Measurements from ENCODE around the gene SLU7.

DNA sequence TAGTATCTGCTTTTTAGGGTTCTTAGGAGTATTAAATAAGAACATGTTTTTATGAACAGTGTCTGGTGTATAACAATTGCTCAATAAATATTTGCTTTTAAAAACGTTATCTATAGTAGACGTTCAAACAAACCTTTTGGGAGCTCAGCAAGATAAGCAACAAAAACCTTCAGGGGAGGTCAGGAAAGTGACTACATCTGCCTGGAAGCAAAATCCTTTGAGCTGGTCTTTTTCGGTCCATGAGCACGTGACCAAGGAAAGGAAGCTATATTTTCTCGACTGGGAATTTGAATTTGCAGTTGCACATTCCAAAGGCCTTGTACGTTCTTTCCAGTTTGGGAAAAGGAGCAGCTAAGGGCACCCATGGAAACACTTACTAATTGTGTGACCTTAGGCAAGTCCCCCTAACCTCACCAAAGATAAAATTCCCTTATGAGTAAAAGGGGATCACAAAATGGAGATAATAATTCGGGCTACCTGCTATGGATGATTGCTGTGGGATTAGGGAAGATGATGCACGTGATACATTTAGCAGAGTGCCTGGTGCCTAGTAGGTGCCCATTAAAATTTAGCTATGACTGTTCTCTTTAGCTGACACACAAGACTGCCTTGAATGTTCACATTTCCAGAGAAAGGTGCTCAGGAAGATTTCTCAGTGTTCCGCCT is 48.1 kb upstream of the SLU7 start:
- TF ChIP-seq, protein P1, sequence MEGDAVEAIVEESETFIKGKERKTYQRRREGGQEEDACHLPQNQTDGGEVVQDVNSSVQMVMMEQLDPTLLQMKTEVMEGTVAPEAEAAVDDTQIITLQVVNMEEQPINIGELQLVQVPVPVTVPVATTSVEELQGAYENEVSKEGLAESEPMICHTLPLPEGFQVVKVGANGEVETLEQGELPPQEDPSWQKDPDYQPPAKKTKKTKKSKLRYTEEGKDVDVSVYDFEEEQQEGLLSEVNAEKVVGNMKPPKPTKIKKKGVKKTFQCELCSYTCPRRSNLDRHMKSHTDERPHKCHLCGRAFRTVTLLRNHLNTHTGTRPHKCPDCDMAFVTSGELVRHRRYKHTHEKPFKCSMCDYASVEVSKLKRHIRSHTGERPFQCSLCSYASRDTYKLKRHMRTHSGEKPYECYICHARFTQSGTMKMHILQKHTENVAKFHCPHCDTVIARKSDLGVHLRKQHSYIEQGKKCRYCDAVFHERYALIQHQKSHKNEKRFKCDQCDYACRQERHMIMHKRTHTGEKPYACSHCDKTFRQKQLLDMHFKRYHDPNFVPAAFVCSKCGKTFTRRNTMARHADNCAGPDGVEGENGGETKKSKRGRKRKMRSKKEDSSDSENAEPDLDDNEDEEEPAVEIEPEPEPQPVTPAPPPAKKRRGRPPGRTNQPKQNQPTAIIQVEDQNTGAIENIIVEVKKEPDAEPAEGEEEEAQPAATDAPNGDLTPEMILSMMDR (IDR thresholded peaks at IDR 0.05) = no peak
- no peak for TF ChIP-seq POLR2A (IDR thresholded peaks at IDR 0.05)
